PC-9 (cell line): Measurements from ENCODE around the gene STC2.

ENCODE experiments used
- EZH2 ChIP-seq: fragments of 200-600 bp; sonication (generic); IDR thresholded peaks from 2 replicates; pipeline ENCODE4 v1.8.0; 2017; ENCODE audit warnings: antibody characterized with exemption, low read depth
- TF ChIP-seq, protein P1 (sequence below): fragments of 200-600 bp; sonication (generic); conservative IDR thresholded peaks from 2 replicates; pipeline ENCODE4 v1.6.1; 2017; ENCODE audit warnings: mixed run types, antibody characterized with exemption, mild to moderate bottlenecking, moderate library complexity

DNA sequence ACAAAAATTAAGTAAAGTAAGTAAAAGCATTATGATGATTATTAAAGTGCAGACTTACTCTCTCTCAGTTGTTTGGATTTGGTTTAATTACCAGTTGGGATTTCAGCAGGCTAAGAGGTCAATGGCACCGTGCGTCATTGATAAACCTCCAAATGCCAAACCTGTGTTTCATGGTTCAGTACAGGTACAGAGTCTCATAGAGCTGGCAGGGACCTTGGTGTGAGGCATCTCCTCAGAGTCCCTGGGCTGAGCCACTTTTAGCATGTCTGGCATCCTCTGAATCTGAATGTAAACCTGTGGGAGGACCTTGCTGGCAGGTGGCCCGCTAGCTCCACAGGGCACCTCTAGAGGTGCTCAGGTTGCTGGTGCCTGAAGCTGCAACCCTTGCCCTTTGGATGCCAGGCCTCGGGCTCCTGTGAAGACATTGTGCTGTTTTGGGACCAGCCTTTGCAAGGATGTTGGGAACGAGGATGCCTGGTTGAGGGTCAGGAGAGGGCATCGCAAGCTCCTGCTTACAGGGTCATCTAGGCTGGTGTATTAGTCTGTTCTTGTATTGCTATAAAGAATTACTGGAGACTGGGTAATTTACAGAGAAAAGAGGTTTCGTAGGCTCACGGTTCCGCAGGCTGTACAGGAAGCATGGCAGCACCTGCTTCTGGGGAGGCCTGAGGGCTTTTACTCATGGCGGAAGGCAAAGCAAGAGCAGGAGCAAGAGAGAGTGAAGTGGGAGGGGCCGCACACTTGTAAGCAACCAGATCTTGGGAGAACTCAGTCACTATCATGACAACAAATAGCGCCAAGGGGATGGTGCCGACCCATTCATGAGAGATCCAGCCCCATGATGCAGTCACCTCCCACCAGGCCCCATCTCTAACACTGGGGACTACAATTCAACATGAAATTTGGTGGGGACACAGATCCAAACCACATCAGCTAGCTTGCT lies 14.9 kb upstream of the STC2 start:
- TF ChIP-seq, protein P1, sequence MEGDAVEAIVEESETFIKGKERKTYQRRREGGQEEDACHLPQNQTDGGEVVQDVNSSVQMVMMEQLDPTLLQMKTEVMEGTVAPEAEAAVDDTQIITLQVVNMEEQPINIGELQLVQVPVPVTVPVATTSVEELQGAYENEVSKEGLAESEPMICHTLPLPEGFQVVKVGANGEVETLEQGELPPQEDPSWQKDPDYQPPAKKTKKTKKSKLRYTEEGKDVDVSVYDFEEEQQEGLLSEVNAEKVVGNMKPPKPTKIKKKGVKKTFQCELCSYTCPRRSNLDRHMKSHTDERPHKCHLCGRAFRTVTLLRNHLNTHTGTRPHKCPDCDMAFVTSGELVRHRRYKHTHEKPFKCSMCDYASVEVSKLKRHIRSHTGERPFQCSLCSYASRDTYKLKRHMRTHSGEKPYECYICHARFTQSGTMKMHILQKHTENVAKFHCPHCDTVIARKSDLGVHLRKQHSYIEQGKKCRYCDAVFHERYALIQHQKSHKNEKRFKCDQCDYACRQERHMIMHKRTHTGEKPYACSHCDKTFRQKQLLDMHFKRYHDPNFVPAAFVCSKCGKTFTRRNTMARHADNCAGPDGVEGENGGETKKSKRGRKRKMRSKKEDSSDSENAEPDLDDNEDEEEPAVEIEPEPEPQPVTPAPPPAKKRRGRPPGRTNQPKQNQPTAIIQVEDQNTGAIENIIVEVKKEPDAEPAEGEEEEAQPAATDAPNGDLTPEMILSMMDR, result no peak
- TF ChIP-seq EZH2, result no peak
